Measurements from ENCODE around the gene GALNT10. TPM values are rescaled to one million over a fixed set of nuclear protein-coding genes. Genes with fewer than 3 reads are reported as not detected.

Gene GALNT10
- total RNA-seq, 1 donor from 2014 or later = 57.6 TPM

DNA sequence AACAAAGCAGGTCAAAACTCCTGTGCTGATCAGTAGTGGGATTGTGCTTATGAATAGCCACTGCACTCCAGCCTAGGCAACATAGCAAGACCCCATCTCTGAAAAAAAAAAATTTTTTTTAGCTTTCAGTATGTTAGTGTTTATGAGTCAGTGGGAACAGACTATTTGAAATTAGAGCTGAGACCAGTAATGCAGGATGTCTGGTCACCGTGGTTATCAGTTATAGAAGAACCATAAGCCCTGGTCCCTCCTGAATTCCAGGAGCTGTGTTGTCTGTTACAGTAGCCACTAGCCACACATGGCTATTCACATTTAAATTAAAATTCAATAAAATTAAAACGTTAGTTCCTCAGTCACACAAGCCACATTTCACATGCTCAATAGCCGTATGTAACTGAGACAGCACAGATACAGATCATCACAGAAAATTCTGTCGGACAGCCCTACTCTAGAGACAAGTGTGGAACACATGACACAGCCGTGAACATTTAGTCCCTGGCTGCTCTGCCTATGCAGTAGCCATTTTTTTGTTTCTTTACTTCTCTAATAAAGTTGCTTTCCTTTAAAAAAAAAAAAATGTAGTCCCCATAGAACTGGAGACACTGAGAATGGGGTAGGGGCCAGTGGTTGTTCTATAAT, 159.2 kb downstream of the GALNT10 start:
- no peaks in the 10 kb centered on the region for H3K27me3 ChIP-seq (ENCODE audit: low read depth)
- TF ChIP-seq, protein P1, sequence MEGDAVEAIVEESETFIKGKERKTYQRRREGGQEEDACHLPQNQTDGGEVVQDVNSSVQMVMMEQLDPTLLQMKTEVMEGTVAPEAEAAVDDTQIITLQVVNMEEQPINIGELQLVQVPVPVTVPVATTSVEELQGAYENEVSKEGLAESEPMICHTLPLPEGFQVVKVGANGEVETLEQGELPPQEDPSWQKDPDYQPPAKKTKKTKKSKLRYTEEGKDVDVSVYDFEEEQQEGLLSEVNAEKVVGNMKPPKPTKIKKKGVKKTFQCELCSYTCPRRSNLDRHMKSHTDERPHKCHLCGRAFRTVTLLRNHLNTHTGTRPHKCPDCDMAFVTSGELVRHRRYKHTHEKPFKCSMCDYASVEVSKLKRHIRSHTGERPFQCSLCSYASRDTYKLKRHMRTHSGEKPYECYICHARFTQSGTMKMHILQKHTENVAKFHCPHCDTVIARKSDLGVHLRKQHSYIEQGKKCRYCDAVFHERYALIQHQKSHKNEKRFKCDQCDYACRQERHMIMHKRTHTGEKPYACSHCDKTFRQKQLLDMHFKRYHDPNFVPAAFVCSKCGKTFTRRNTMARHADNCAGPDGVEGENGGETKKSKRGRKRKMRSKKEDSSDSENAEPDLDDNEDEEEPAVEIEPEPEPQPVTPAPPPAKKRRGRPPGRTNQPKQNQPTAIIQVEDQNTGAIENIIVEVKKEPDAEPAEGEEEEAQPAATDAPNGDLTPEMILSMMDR (IDR thresholded peaks at IDR 0.05) = no peak
- H3K4me1 ChIP-seq = no peaks in the 10 kb centered on the region
- no peak overlapping the region for H3K4me3 ChIP-seq
- intact Hi-C loops (cut with DNase I) = no loop called here
- DNase-seq = no peak
- H3K27ac ChIP-seq = no peak overlapping the region
- H3K9me3 ChIP-seq = no peaks in the 10 kb centered on the region
- ATAC-seq = no peak
- no peaks in the 10 kb centered on the region for H3K36me3 ChIP-seq

DNA sequence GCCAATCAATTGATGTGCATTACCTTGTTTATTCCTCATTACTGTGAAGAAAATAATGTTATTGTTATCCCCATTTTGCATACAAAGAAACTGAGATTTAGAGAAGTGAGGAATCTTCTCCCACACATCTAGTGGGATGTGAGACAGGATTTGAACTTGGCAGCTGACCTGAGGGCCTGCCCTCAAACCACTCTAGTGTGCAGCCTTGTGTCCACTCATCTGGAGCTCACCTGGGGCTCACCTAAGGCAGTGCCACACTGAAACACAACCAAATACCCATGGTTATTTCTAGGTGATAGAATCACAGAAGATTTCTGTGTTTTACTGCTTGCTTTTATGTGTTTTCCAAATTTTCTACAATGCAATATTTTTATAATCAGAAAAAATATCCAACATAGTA, 160.6 kb downstream of the GALNT10 start:
- Histone ChIP-seq H3K27me3 (ENCODE audit: low read depth) (no peaks in the 10 kb centered on the region), H3K36me3 (no peaks in the 10 kb centered on the region), H3K4me3 (no peak overlapping the region), H3K4me1 (no peaks in the 10 kb centered on the region), H3K27ac (no peak overlapping the region), H3K9me3 (no peaks in the 10 kb centered on the region)
- DNase-seq (no peak), ATAC-seq (no peak)
- TF ChIP-seq, protein P1 (IDR thresholded peaks at IDR 0.05) = no peak
- intact Hi-C loops (cut with DNase I) = no loop called here

DNA sequence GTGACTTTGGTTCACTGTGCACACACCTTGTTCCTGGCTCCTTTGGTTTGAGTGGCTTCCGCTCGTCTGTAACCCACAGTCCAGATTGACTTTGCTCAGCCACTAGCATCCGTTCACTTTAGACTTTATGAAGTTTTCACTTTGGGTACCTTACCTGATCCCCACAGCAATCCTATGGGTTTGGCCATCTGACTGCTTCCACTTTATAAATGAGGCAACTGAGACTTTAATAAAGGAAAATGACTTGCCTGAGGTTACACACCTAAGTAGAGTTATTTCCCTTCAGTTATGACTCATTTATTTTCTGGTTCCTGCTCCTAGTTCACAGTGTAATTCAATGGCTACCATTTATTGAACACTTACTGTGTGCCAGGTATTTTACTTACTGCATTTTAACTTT, 161.0 kb downstream of the GALNT10 start:
- TF ChIP-seq, protein P1 (IDR thresholded peaks at IDR 0.05) = no peak
- ATAC-seq (no peak), DNase-seq (no peak)
- Histone ChIP-seq H3K9me3 (no peaks in the 10 kb centered on the region), H3K27ac (no peak overlapping the region), H3K36me3 (no peaks in the 10 kb centered on the region), H3K27me3 (ENCODE audit: low read depth) (no peaks in the 10 kb centered on the region), H3K4me3 (no peak overlapping the region), H3K4me1 (no peaks in the 10 kb centered on the region)
- intact Hi-C loops (cut with DNase I) = no loop called here

DNA sequence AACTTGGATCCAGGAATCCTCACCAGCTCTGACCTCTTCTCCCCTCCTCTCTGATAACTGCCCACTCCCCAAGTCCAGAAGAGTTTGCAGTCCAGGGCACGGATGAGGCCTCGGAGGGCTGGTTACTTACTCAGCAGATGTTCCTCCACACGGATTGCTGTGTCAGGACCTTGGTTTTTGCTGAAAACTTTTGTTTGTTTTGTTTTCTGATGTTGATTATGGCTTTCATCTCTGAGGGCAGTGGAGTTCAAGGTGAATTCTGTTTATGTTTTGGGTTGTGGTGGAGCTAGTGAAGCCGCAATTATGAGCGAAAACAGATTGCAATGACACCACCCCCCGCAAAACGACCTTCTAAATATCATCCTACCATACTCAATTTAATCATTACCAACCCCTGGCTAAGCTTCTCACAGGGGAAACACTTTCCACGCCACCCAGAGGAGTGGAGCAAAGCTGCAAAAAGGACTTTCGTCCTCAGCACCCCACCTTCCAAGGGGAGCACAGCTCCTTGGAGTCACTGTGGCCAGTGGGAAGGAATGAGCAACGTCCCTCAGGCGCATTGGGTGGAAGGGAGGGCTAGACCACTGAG, 162.5 kb downstream of the GALNT10 start:
- Histone ChIP-seq H3K4me1 (no peaks in the 10 kb centered on the region), H3K4me3 (no peak overlapping the region), H3K36me3 (no peaks in the 10 kb centered on the region), H3K27me3 (ENCODE audit: low read depth) (no peaks in the 10 kb centered on the region), H3K27ac (no peak overlapping the region), H3K9me3 (no peaks in the 10 kb centered on the region)
- ATAC-seq (no peak), DNase-seq (no peak)
- TF ChIP-seq, protein P1 (IDR thresholded peaks at IDR 0.05) = no peak
- intact Hi-C loops (cut with DNase I) = no loop called here

DNA sequence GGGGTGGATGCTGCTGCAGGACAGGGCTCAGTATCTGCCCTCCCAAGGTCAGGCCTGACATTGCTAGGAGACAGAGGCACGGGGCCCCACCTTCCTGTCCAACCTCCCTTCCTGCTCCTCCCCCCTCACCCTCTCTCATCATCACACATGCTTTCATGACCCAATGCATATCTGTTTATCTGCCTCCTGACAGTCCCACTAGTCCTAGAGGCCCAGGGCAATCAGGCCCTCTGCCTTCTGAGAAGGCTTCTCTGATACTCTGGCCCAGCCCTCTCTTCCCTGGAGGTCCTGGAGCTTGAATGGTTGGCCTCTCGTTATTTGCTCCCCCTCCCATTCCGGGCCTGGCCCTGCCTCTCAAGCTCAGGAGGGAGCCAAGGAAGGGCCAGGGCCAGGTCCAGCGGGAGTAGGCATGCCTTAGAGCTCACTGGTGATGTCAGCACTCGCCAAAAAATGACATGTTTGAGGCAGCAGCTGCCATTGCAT, 164.6 kb downstream of the GALNT10 start:
- Histone ChIP-seq H3K4me3 (no peak overlapping the region), H3K27ac (no peak overlapping the region), H3K4me1 (no peaks in the 10 kb centered on the region), H3K36me3 (peaks cover 3% of the 10 kb centered on the region), H3K27me3 (ENCODE audit: low read depth) (no peaks in the 10 kb centered on the region), H3K9me3 (no peaks in the 10 kb centered on the region)
- no peak for ATAC-seq
- intact Hi-C loops (cut with DNase I) = no loop called here
- DNase-seq = no peak
- TF ChIP-seq, protein P1 (IDR thresholded peaks at IDR 0.05) = no peak

Data from lower lobe of right lung (tissue), 2 donors.